Measurements from ENCODE around the gene COL6A5. TPM values are rescaled to one million over a fixed set of nuclear protein-coding genes. Genes with fewer than 3 reads are reported as not detected.

Gene COL6A5
- total RNA-seq, 1 experiment from 2014 or later, result not detected

GRCh38 chr3:130507746-130508145 is 162.3 kb downstream of the COL6A5 start (continued):
- TF ChIP-seq, protein P1, sequence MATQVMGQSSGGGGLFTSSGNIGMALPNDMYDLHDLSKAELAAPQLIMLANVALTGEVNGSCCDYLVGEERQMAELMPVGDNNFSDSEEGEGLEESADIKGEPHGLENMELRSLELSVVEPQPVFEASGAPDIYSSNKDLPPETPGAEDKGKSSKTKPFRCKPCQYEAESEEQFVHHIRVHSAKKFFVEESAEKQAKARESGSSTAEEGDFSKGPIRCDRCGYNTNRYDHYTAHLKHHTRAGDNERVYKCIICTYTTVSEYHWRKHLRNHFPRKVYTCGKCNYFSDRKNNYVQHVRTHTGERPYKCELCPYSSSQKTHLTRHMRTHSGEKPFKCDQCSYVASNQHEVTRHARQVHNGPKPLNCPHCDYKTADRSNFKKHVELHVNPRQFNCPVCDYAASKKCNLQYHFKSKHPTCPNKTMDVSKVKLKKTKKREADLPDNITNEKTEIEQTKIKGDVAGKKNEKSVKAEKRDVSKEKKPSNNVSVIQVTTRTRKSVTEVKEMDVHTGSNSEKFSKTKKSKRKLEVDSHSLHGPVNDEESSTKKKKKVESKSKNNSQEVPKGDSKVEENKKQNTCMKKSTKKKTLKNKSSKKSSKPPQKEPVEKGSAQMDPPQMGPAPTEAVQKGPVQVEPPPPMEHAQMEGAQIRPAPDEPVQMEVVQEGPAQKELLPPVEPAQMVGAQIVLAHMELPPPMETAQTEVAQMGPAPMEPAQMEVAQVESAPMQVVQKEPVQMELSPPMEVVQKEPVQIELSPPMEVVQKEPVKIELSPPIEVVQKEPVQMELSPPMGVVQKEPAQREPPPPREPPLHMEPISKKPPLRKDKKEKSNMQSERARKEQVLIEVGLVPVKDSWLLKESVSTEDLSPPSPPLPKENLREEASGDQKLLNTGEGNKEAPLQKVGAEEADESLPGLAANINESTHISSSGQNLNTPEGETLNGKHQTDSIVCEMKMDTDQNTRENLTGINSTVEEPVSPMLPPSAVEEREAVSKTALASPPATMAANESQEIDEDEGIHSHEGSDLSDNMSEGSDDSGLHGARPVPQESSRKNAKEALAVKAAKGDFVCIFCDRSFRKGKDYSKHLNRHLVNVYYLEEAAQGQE (IDR thresholded peaks at IDR 0.05; ENCODE audit: low read depth), result no peak
- no peak for TF ChIP-seq MAX (IDR thresholded peaks at IDR 0.05)
- TF ChIP-seq TCF7L2 (IDR thresholded peaks at IDR 0.05; ENCODE audit: borderline replicate concordance, extremely low read depth, insufficient read depth, insufficient read length), result no peak
- no peak for TF ChIP-seq SRF (IDR thresholded peaks at IDR 0.05; ENCODE audit: low read depth)
- no peak for TF ChIP-seq SIN3A (IDR thresholded peaks at IDR 0.05; ENCODE audit: low read depth)
- no peak for TF ChIP-seq SP1 (IDR thresholded peaks at IDR 0.05; ENCODE audit: low read depth)
- no peak for TF ChIP-seq JUND (IDR thresholded peaks at IDR 0.05)
- no peak for TF ChIP-seq CEBPB (IDR thresholded peaks at IDR 0.05; ENCODE audit: low read depth)

GRCh38 chr3:130509008-130509407 is 163.5 kb downstream of the COL6A5 start:
- intact Hi-C loops (cut with micrococcal nuclease), result no loop called here
- POLR2A ChIA-PET, result no interaction called here
- H3K9me2 ChIP-seq (ENCODE audit: insufficient read depth), result no peaks in the 10 kb centered on the region
- H3K36me3 ChIP-seq (ENCODE audit: control insufficient read depth in 1 of 2, insufficient read depth in 2 of 2, low read length in 2 of 2), result no peaks in the 10 kb centered on the region
- H3K4me1 ChIP-seq (ENCODE audit: control insufficient read depth in 1 of 2, insufficient read depth in 2 of 2, low read length in 2 of 2), result no peaks in the 10 kb centered on the region
- ATAC-seq, result no peak
- no peak overlapping the region for H3K4me2 ChIP-seq (ENCODE audit: low read length)
- no peak overlapping the region for H3K4me3 ChIP-seq (replicated peaks in 1 of 2; ENCODE audit: low read depth in 1 of 2, low read length in 2 of 2)
- no TSS peak for BruUV-seq (replicated peaks)
- H3K79me2 ChIP-seq (ENCODE audit: insufficient read depth, low read length), result no peaks in the 10 kb centered on the region
- TF ChIP-seq RAD21 (IDR thresholded peaks at IDR 0.05; ENCODE audit: low read depth), result no peak
- TF ChIP-seq ZBTB33 (IDR thresholded peaks at IDR 0.05; ENCODE audit: extremely low read depth, insufficient replicate concordance, low read length), result no peak
- TF ChIP-seq YY1 (IDR thresholded peaks at IDR 0.05; ENCODE audit: extremely low read depth, insufficient replicate concordance, low read depth, low read length), result no peak
- TF ChIP-seq EGR1 (IDR thresholded peaks at IDR 0.05; ENCODE audit: low read depth), result no peak
- TF ChIP-seq FOSL1 (IDR thresholded peaks at IDR 0.05; ENCODE audit: low read depth), result no peak
- TF ChIP-seq TCF7L2 (IDR thresholded peaks at IDR 0.05; ENCODE audit: borderline replicate concordance, extremely low read depth, insufficient read depth, insufficient read length), result no peak
- no peak for TF ChIP-seq POLR2AphosphoS5 (IDR thresholded peaks at IDR 0.05; ENCODE audit: low read depth, low read length)
- no peak for TF ChIP-seq POLR2A (IDR thresholded peaks at IDR 0.05; ENCODE audit: borderline replicate concordance, extremely low read depth, insufficient read depth, insufficient read length)
- no peak for TF ChIP-seq ELF1 (IDR thresholded peaks at IDR 0.05; ENCODE audit: borderline replicate concordance, low read depth)
- TF ChIP-seq ZFX (IDR thresholded peaks at IDR 0.05), result no peak
- TF ChIP-seq ZNF274 (IDR thresholded peaks at IDR 0.05; ENCODE audit: low read depth, low read length), result no peak
- no peak for TF ChIP-seq SIN3A (IDR thresholded peaks at IDR 0.05; ENCODE audit: low read depth)
- H2AFZ ChIP-seq (ENCODE audit: low read depth, low read length, poor library complexity, severe bottlenecking), result no peak overlapping the region
- H3K27ac ChIP-seq (ENCODE audit: low read depth, low read length), result no peak overlapping the region
- DNase-seq (ENCODE audit: low read depth, low spot score), result no peak
- CTCF ChIA-PET, result interaction anchor here (0.8 kb wide), 1 partner anchor 1843 kb away, joined by 3 read pairs; no protein-coding TSS in a partner anchor
- H3K27me3 ChIP-seq (ENCODE audit: insufficient read depth, low read length), result peaks cover 70% of the 10 kb centered on the region
- no peaks in the 10 kb centered on the region for H4K20me1 ChIP-seq (ENCODE audit: insufficient read depth)
- H3K9ac ChIP-seq (ENCODE audit: low read length), result no peak overlapping the region
- RAD21 ChIA-PET (ENCODE audit: low non-redundant PET in 1 of 2, low total read pairs in 2 of 2, uncharacterized antibody in 2 of 2, unreplicated experiment in 2 of 2), result no interaction called here
- H3K9me3 ChIP-seq (ENCODE audit: control insufficient read depth in 1 of 2, insufficient read depth in 1 of 2, low read depth in 1 of 2, low read length in 2 of 2), result no peaks in the 10 kb centered on the region
